Lung (tissue), 12 donors: Measurements from ENCODE around the gene SIX5. TPM values are rescaled to one million over a fixed set of nuclear protein-coding genes. Genes with fewer than 3 reads are reported as not detected.
A peak's percentile ranks its signal among the peaks of the same experiment; 100 is the strongest.

Experiments used
- ATAC-seq: fragments of 200-7000 bp; cut with Tn5 transposase; one replicate; pipeline ENCODE4 v1.9.1; 2020; ENCODE audit warnings: moderate number of reproducible peaks; ENCODE audit not compliant: insufficient read depth, low FRiP score
- DNase-seq, 3 donors: peaks; one replicate each; pipeline ENCODE4 v3.0.0-alpha.2; 2013 to 2017
- H3K27ac ChIP-seq, 2 donors: one replicate each; pipeline ENCODE4 v1.5.1; 2013; ENCODE audit warnings: mild to moderate bottlenecking in 2 of 2, moderate library complexity in 2 of 2, control low read depth in 1 of 2, inconsistent platforms in 1 of 2, low read depth in 1 of 2, low read length in 1 of 2
- H3K27me3 ChIP-seq, 3 donors: one replicate each; pipeline ENCODE4 v1.5.1; 2013; ENCODE audit warnings: low read length in 2 of 3; ENCODE audit not compliant: control insufficient read depth in 3 of 3, insufficient read depth in 3 of 3
- H3K36me3 ChIP-seq, 4 donors: one replicate each; pipeline ENCODE4 v1.5.1; 2013; ENCODE audit warnings: low read length in 4 of 4, mild to moderate bottlenecking in 1 of 4, moderate library complexity in 1 of 4; ENCODE audit not compliant: control insufficient read depth in 4 of 4, insufficient read depth in 4 of 4
- H3K4me1 ChIP-seq, 5 donors: one replicate each; pipeline ENCODE4 v1.5.1; 2013; ENCODE audit warnings: low read length in 5 of 5, mild to moderate bottlenecking in 2 of 5, moderate library complexity in 1 of 5; ENCODE audit not compliant: control insufficient read depth in 5 of 5, insufficient read depth in 5 of 5
- H3K4me3 ChIP-seq: one replicate; pipeline ENCODE4 v1.5.1; 2013; ENCODE audit warnings: mild to moderate bottlenecking, control low read depth, moderate library complexity
- H3K9ac ChIP-seq, 2 donors: one replicate each; pipeline ENCODE4 v1.5.1; 2013; ENCODE audit warnings: low read length in 2 of 2, control low read depth in 1 of 2; ENCODE audit not compliant: insufficient read depth in 1 of 2
- H3K9me3 ChIP-seq, 4 donors: one replicate each; pipeline ENCODE4 v1.5.1; 2013; ENCODE audit warnings: low read length in 3 of 4, mild to moderate bottlenecking in 1 of 4, moderate library complexity in 1 of 4; ENCODE audit not compliant: control insufficient read depth in 4 of 4, insufficient read depth in 3 of 4
- WGBS, 2 donors: extraction: QIAGEN DNeasy Blood & Tissue Kit; methylation state at CpG; one replicate each; pipeline ENCODE4 v1.1.7; 2013; 5-methylcytosine and 5-hydroxymethylcytosine counted together
- polyA plus RNA-seq, 2 donors: library from polyadenylated mRNA; stranded (reverse); fragments of 200-250 nt; gene quantifications; one replicate each; pipeline ENCODE4 v1.2.1, GENCODE V29; 2013
- total RNA-seq, 2 donors: library from RNA; depleted of rRNA in 1 of 2; stranded (reverse); fragments of >200 nt in 1 of 2; gene quantifications; one replicate each; pipeline ENCODE4 v1.2.1, GENCODE V29; 2014 to 2021
- TF ChIP-seq, protein P1 (sequence below): IDR thresholded peaks from 2 replicates; pipeline ENCODE4 v1.5.1; 2012; ENCODE audit warnings: mild to moderate bottlenecking; ENCODE audit errors: control extremely low read depth, extremely low read depth
- donor health status: control.
- donor health status: control.
- donor health status: Bipolar disorder and iron deficiency.
- donor health status: healthy.
- donor health status: DM: yes; HTN: yes; CAD: no.

The SIX5 gene
- total and polyA plus RNA-seq, 4 donors, result 11.7 to 17.4 (median 13.1) TPM

DNA sequence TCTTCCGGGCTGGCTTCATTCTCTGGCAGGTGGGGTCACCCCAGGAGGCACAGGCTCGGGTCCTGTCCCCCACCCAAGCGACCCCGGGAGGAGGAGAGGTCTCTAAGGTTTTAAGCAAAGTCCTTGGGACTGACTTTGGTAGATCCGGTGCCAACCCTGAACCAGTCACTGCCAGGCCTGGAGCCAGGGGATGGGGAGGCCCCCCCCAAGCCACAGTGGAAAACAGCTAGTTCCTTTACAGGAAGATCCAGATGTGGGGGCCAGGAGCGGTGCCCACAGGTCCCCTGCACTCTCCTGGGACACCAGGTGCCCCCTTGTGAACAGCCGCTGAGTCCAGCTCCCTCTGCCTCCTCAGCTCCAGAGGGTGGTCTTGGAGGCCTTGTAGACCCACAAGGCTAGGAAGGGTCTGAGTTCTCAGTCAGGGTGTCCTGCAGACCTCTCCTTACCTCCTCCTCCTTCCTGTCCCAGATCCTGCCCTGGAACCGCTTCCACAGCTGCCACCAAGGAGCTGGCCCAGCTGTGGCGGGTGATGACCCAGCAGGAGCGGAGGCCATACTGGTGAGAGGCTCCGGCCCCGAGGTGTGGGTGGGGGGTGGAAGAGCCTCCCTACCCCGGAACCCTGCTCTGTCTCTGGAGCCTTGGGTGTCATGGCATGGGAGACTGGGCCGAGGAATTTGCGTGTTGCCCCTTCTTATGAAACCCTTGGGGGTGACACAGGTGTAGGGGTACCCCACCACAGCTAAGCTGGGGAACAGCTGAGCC, 6.0 kb downstream of the SIX5 start:
- WGBS, 2 donors, result 90 to 93% methylated on average over 15 of the region's 15 CpGs
- Histone ChIP-seq H3K36me3 (peaks cover 0 to 3% (median 1%) of the 10 kb centered on the region in 4 donors), H3K27me3 (no peaks in the 10 kb centered on the region), H3K9ac (no peak overlapping the region), H3K4me1 (peaks cover 2 to 39% (median 11%) of the 10 kb centered on the region in 5 donors), H3K27ac (no peak overlapping the region), H3K9me3 (no peaks in the 10 kb centered on the region), H3K4me3 (no peak overlapping the region)
- ATAC-seq (no peak), DNase-seq (no peak)
- TF ChIP-seq, protein P1, sequence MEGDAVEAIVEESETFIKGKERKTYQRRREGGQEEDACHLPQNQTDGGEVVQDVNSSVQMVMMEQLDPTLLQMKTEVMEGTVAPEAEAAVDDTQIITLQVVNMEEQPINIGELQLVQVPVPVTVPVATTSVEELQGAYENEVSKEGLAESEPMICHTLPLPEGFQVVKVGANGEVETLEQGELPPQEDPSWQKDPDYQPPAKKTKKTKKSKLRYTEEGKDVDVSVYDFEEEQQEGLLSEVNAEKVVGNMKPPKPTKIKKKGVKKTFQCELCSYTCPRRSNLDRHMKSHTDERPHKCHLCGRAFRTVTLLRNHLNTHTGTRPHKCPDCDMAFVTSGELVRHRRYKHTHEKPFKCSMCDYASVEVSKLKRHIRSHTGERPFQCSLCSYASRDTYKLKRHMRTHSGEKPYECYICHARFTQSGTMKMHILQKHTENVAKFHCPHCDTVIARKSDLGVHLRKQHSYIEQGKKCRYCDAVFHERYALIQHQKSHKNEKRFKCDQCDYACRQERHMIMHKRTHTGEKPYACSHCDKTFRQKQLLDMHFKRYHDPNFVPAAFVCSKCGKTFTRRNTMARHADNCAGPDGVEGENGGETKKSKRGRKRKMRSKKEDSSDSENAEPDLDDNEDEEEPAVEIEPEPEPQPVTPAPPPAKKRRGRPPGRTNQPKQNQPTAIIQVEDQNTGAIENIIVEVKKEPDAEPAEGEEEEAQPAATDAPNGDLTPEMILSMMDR, result no peak

DNA sequence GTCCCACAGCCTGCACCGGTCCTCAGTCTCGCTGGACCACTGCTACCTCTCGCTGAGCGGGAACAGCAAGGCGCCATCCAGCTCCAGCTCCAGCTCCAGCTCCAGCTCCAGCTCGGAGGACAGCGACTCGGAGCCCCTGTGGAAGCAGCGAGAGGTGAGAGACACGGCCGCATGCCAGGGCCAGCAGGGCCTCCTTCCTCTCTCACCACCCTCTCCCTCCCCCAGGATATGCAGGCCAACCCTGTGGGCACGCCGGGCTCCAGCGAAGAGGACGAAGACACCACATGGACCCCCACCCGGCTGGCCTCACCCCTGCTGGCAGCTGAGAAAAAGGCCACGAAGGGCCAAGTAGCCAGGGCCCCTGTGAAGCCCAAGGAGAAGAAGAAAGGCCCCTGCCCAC, 7.3 kb downstream of the SIX5 start:
- no peak overlapping the region for H3K4me3 ChIP-seq
- H3K9ac ChIP-seq, result no peak overlapping the region
- DNase-seq (peak in 1 of 3 donors; percentile 14), ATAC-seq (no peak)
- H3K4me1 ChIP-seq, result peaks cover 2 to 34% (median 7%) of the 10 kb centered on the region in 5 donors
- H3K27me3 ChIP-seq, result no peaks in the 10 kb centered on the region
- TF ChIP-seq, protein P1, result no peak
- 82 to 84% methylated on average over 17 of the region's 17 CpGs for WGBS, 2 donors
- peaks cover 0 to 3% (median 0%) of the 10 kb centered on the region in 4 donors for H3K36me3 ChIP-seq
- H3K9me3 ChIP-seq, result no peaks in the 10 kb centered on the region
- no peak overlapping the region for H3K27ac ChIP-seq

DNA sequence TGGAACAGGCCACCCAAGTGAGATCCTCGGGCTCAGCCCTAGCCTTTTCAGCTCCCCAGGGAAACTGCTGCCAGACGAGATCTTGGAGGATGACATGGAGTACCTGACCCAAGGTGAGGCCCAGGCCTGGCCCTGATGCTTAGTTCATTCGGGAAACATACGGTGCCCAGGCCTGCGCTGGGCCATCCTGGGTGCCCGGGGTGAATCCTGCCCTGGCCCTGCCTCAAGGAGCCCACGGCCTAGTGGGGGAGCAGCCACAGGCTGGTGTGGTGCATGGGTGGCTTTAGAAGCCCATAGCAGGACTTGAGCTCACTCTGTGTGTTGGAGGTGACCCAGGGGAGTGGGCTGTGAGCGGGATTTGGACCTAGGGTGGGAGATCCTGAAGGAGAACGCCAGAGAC, 10.1 kb downstream of the SIX5 start:
- no peak for DNase-seq
- TF ChIP-seq, protein P1, result no peak

DNA sequence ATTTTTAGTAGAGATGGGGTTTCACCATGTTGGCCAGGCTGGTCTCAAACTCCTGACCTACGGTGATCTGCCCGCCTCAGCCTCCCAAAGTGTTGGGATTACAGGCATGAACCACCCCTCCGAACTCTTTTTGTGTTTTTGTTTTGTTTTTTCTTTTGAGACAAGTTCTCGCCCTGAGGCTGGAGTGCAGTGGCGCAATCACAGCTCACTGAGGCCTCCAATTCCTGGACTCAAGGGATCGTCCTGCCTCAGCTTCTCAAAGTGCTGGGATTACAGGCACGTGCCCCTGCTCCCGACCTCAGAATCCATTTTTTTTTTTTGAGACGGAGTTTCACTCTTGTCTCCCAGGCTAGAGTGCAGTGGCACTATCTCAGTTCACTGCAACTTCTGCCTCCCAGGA, 11.4 kb downstream of the SIX5 start:
- no peaks in the 10 kb centered on the region for H3K36me3 ChIP-seq
- H3K9ac ChIP-seq, result no peak overlapping the region
- no peak overlapping the region for H3K4me3 ChIP-seq
- TF ChIP-seq, protein P1, result no peak
- no peaks in the 10 kb centered on the region for H3K27me3 ChIP-seq
- ATAC-seq (no peak), DNase-seq (no peak)
- no peaks in the 10 kb centered on the region for H3K9me3 ChIP-seq
- H3K27ac ChIP-seq, result no peak overlapping the region
- no peaks in the 10 kb centered on the region for H3K4me1 ChIP-seq
- WGBS, 2 donors, result 83 to 87% methylated on average over 9 of the region's 9 CpGs

More for the DNA sequence above, 10.1 kb downstream of the SIX5 start:
- Histone ChIP-seq H3K9ac (no peak overlapping the region), H3K4me1 (peaks cover 0 to 6% (median 0%) of the 10 kb centered on the region in 5 donors), H3K27me3 (no peaks in the 10 kb centered on the region), H3K27ac (no peak overlapping the region), H3K9me3 (no peaks in the 10 kb centered on the region), H3K36me3 (no peaks in the 10 kb centered on the region), H3K4me3 (no peak overlapping the region)
- ATAC-seq, result no peak
- 88 to 94% methylated on average over 9 of the region's 9 CpGs for WGBS, 2 donors
